Right atrium auricular region (tissue), 2 donors: ENCODE measurements around the gene COL23A1. TPM values are rescaled to one million over a fixed set of nuclear protein-coding genes. Genes with fewer than 3 reads are reported as not detected.
"Not testable (repeated sequence)": the region's sequence is repeated elsewhere in the genome, so short reads cannot be mapped to it uniquely, and the experiment has no call there.

Experiments
- DNase-seq: peaks from one replicate; pipeline ENCODE4 v3.0.0-alpha.2; 2019; ENCODE audit warnings: low spot score
- H3K27ac ChIP-seq, 2 donors: fragments of 200-600 bp; sonication (generic); 1 replicate in 1 of 2; 2 replicates in 1 of 2; pipeline ENCODE4 v1.5.1; 2016 to 2019
- H3K27me3 ChIP-seq, 2 donors: fragments of 200-600 bp; sonication (generic); one replicate each; pipeline versions ENCODE4 v1.5.1 to v1.6.0; 2017 to 2019
- H3K36me3 ChIP-seq: fragments of 200-600 bp; sonication (generic); one replicate; pipeline ENCODE4 v1.5.1; 2016
- H3K4me1 ChIP-seq, 2 donors: fragments of 200-600 bp; sonication (generic); one replicate each; pipeline versions ENCODE4 v1.5.1 to v1.6.0; 2017 to 2019
- H3K4me3 ChIP-seq, 2 donors: fragments of 200-600 bp; sonication (generic); 1 replicate in 1 of 2; 2 replicates in 1 of 2; pipeline ENCODE4 v1.5.1; 2017 to 2019; ENCODE audit warnings: mild to moderate bottlenecking in 1 of 2, moderate library complexity in 1 of 2
- H3K9me3 ChIP-seq, 2 donors: fragments of 200-600 bp; sonication (generic); one replicate each; pipeline ENCODE4 v1.5.1; 2019
- CTCF ChIP-seq, 2 donors: fragments of 200-600 bp; sonication (generic); IDR thresholded peaks; one replicate each; pipeline ENCODE4 v1.5.1; 2019; ENCODE audit warnings: antibody characterized with exemption in 2 of 2
- total RNA-seq, 2 donors: library from RNA; depleted of rRNA; stranded (reverse); fragments of >200 nt; gene quantifications; one replicate each; pipeline ENCODE4 v1.1.0, GENCODE V29; 2016

The COL23A1 gene
- total RNA-seq, 2 donors from 2014 or later = 5.7 to 6.8 TPM

DNA sequence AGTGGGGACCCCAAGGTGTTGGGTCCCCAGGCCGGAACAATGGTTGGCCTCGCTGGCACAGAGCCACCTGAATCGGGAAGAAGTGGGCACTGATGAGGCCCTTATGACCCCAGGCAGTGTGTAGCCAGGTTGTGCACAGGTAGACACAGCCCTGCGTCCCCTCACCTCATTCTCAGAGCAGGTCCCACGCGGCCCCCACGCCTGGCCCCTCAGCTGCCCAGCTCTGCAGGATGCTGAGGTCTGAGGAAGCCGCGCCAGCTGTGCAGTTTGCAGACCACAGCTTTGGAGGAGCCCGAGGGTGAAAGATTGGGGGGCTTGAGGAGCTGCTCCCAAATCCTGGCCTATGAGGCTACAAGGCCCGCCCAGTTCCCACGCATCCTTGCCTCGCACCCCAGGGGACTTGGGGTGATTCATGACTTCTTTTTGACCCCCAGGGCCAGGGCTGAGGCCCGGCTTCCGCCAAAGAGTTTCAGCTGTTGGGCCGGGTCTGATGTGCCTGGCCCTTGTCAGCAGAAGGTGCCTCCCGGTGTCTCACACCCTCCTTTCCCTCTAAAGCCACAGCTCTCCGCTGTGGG is 269.8 kb downstream of the COL23A1 start:
- Histone ChIP-seq H3K27ac (no peak overlapping the region), H3K4me3 (no peak overlapping the region), H3K4me1 (no peaks in the 10 kb centered on the region), H3K27me3 (no peaks in the 10 kb centered on the region), H3K9me3 (no peaks in the 10 kb centered on the region), H3K36me3 (no peaks in the 10 kb centered on the region)
- DNase-seq = no peak
- TF ChIP-seq CTCF (IDR thresholded peaks at IDR 0.05) = no peak

DNA sequence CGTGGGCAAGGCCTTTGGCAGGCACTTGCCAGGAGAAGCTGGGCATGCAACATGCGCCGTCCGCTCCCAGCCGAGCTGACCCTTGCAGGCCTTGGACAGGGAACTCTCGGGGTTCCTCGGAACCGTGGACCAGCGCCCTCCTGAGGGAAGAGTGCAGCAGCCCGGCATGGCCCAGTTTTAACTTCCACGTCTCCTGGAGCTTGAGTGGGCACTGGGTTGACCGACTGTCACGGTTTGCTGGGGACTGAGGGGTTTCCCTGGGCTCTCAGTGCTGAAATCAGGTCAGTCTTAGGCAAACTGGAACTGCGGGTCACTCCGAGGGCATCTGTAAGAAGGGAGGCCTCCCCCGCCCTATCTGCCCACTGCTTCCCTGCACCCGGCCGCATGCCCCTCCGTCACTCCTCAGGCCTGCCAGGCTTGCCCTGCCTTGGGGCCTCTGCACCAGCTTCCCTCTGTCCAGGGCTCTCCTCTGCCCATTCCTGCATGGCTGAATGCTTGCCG is 270.6 kb downstream of the COL23A1 start:
- H3K4me1 ChIP-seq = no peaks in the 10 kb centered on the region
- no peak overlapping the region for H3K4me3 ChIP-seq
- no peak overlapping the region for H3K27ac ChIP-seq
- TF ChIP-seq CTCF (IDR thresholded peaks at IDR 0.05) = no peak
- no peaks in the 10 kb centered on the region for H3K36me3 ChIP-seq
- DNase-seq = no peak
- H3K27me3 ChIP-seq = no peaks in the 10 kb centered on the region
- H3K9me3 ChIP-seq = no peaks in the 10 kb centered on the region

DNA sequence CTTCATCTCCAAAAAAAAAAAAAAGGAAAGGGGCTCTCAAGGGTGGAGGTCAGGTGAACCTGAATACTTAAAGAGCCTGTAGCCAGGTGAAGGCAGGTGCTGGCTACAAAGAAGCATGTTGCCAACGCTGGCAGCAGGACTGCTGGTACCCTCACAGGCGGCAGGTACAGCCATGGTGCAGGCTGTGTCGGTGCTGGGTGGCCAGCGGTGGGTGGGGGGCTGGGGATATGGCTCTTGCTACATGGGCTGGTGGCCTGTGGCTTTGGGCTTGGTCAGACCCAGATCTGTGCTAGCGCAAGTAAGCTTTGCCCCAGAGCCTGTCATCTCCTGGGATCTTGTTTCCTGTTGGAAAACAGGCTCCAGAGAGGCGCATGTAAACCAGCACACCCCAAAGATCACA is 271.3 kb downstream of the COL23A1 start:
- no peaks in the 10 kb centered on the region for H3K27me3 ChIP-seq
- no peaks in the 10 kb centered on the region for H3K9me3 ChIP-seq
- no peaks in the 10 kb centered on the region for H3K36me3 ChIP-seq
- TF ChIP-seq CTCF (IDR thresholded peaks at IDR 0.05) = no peak
- no peak overlapping the region for H3K27ac ChIP-seq
- H3K4me1 ChIP-seq = no peaks in the 10 kb centered on the region
- no peak overlapping the region for H3K4me3 ChIP-seq
- DNase-seq = no peak

DNA sequence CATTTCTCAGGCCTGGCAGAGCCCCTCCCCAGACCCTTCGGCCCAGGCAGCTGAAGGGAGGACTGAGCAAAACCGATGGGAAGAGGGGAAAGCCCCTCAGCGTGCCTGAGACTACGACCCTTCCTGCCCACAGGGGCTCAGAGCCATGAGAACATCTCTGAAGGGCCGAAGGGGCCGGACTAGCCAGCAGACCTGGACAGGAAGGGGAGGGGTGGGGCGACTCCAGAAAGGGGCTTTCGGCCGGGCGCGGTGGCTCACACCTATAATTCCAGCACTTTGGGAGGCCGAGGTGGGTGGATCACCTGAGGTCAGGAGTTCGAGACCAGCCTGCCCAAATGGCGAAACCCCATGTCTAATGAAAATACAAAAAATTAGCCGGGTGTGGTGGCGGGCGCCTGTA is 271.8 kb downstream of the COL23A1 start:
- Histone ChIP-seq H3K9me3 (no peaks in the 10 kb centered on the region), H3K4me1 (no peaks in the 10 kb centered on the region), H3K27me3 (no peaks in the 10 kb centered on the region), H3K4me3 (no peak overlapping the region), H3K36me3 (no peaks in the 10 kb centered on the region), H3K27ac (no peak overlapping the region)
- no peak for TF ChIP-seq CTCF (IDR thresholded peaks at IDR 0.05)
- no peak for DNase-seq

DNA sequence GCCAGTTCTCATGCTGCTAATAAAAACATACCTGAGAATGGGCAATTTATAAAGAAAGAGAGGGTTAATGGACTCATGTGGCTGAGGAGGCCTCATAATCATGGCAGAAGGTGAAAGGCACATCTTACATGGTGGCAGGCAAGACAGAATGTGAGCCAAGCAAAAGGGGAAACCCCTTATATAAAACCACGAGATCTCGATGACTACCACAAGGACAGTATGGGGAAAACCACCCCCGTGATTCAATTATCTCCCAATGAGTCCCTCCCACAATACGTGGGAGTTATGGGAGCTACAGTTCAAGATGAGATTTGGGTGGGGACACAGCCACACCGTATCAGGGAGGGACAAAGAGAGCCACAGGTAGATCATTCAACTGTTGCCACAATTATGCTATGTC is 272.5 kb downstream of the COL23A1 start:
- not testable (repeated sequence) for H3K4me1 ChIP-seq, DNase-seq, H3K4me3 ChIP-seq, H3K36me3 ChIP-seq, H3K27ac ChIP-seq, H3K9me3 ChIP-seq, H3K27me3 ChIP-seq

DNA sequence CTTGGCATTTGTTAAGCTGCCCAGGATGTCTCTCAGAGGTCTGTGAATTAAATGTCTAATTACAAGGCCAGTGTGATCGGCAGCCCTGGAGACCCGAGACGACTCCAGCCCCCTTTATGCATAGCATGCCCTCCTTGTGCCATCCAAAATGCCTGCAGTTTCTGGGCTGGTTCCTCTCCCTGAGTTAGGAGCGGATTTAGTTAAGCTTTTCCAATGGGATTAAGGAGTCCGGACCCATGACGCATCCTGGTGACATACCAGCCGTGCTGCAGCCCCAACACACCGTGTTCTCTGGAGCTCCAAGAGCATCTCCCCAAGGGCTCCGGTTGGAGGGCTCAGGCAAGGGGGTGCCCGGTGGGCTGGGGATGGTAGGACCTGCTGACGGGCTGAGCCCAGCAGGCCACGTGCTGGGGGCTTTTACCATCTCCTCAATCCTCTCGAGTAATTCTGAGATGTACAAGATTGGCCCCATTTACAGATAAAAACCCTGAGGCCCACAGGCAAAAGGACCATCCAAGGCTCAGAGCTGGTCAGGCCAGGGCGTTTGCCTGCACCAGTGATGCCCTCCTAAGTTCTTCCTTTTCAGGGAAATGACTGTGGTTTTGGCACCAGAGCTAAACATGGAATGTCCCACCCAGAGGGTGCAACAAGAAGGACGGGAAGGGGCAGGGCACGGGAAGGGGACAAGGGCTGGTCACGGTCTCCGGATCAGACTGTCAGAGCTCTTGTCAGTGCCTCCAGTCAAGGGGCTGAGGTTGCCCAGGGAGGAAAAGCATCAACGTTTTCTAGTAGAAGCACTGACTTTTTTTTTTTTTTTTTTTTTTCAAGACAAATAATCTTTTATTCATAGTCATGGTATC is 275.0 kb downstream of the COL23A1 start:
- Histone ChIP-seq H3K4me3 (no peak overlapping the region), H3K27me3 (no peaks in the 10 kb centered on the region), H3K27ac (no peak overlapping the region), H3K36me3 (no peaks in the 10 kb centered on the region), H3K9me3 (no peaks in the 10 kb centered on the region), H3K4me1 (no peaks in the 10 kb centered on the region)
- no peak for TF ChIP-seq CTCF (IDR thresholded peaks at IDR 0.05)
- DNase-seq = no peak
